ENCODE measurements around the gene LUZP2. TPM values are rescaled to one million over a fixed set of nuclear protein-coding genes. Genes with fewer than 3 reads are reported as not detected.

The LUZP2 gene
- polyA plus RNA-seq, 1 experiment: 1.6 TPM

DNA sequence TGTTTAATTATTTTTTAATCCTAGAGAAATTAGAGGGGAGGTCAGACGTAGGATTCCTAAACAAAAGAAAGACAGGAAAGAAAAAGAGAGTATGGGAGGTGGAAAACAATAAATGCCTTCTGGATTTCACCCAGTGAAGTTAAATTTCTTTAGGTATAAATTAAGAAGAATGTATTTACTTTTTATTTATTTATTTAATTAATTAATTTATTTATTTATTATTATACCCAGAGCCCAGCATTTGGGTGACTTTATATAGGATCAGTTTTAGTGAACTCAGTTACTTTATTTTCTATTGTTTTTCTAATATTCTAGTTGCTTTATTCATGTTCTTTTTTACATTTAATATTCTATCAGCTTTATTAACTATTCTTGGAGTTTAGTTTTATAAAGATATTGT is 551.8 kb downstream of the LUZP2 start:
- CTCF ChIA-PET: no interaction called here

DNA sequence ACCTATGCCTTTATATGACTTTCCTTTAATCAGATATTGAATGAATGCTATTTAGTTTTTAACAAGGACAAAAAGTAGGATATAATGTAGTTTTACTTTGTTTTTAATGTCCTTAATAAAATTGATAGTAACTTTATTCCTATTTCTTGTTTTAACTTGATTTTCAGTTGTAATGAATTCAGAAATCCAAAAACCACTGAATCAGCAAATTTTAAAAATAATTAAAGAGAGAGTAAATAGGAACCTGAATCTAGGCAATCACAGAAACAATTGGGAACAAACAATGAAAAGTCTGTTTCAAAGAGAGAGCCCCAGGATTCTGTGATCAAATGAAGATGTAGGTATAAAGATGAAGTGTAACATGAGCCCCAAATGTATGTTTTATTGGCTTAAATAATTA is 556.0 kb downstream of the LUZP2 start:
- CTCF ChIA-PET: no interaction called here
- DNase-seq (ENCODE audit: low read depth, low spot score): no peak
- POLR2A ChIA-PET: no interaction called here

More for the DNA sequence above, 551.8 kb downstream of the LUZP2 start:
- POLR2A ChIA-PET: no interaction called here
- Histone ChIP-seq H3K27me3 (ENCODE audit: control insufficient read depth, insufficient read depth, low read length) (no peaks in the 10 kb centered on the region), H3K9me3 (ENCODE audit: control insufficient read depth, insufficient read depth, low read length) (no peaks in the 10 kb centered on the region), H3K4me3 (ENCODE audit: low read depth, low read length) (no peak overlapping the region), H3K27ac (ENCODE audit: low read depth, low read length) (no peak overlapping the region)
- TF ChIP-seq, protein P1, sequence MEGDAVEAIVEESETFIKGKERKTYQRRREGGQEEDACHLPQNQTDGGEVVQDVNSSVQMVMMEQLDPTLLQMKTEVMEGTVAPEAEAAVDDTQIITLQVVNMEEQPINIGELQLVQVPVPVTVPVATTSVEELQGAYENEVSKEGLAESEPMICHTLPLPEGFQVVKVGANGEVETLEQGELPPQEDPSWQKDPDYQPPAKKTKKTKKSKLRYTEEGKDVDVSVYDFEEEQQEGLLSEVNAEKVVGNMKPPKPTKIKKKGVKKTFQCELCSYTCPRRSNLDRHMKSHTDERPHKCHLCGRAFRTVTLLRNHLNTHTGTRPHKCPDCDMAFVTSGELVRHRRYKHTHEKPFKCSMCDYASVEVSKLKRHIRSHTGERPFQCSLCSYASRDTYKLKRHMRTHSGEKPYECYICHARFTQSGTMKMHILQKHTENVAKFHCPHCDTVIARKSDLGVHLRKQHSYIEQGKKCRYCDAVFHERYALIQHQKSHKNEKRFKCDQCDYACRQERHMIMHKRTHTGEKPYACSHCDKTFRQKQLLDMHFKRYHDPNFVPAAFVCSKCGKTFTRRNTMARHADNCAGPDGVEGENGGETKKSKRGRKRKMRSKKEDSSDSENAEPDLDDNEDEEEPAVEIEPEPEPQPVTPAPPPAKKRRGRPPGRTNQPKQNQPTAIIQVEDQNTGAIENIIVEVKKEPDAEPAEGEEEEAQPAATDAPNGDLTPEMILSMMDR (IDR thresholded peaks at IDR 0.05; ENCODE audit: low read depth, low read length): no peak
- no peak for DNase-seq (ENCODE audit: low read depth, low spot score)

DNA sequence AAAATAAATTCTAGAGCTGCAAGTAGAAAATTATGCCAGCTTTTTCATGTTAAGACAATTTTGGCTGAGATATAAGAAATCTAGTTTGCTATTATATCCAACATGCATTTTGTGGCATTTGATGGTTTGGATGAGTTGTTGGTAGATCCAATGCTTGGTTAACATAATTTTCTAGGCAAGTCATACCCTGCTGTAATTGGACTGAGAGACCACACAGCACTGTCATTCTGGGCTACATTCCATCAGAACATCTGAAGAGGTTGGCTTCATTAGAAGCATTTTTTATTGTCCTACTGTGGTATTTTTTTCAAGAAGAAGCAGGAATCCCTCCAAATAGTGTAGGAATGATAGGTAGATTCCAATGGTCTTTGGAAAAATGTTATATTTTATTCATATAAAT is 561.0 kb downstream of the LUZP2 start:
- H3K4me3 ChIP-seq (ENCODE audit: low read depth, low read length): no peak overlapping the region
- TF ChIP-seq, protein P1 (IDR thresholded peaks at IDR 0.05; ENCODE audit: low read depth, low read length): no peak
- no peaks in the 10 kb centered on the region for H3K27me3 ChIP-seq (ENCODE audit: control insufficient read depth, insufficient read depth, low read length)
- ChIA-PET POLR2A (no interaction called here), CTCF (no interaction called here)
- no peak overlapping the region for H3K27ac ChIP-seq (ENCODE audit: low read depth, low read length)
- H3K9me3 ChIP-seq (ENCODE audit: control insufficient read depth, insufficient read depth, low read length): no peaks in the 10 kb centered on the region
- no peak for DNase-seq (ENCODE audit: low read depth, low spot score)

More for the DNA sequence above, 556.0 kb downstream of the LUZP2 start:
- Histone ChIP-seq H3K27ac (ENCODE audit: low read depth, low read length) (no peak overlapping the region), H3K4me3 (ENCODE audit: low read depth, low read length) (no peak overlapping the region), H3K9me3 (ENCODE audit: control insufficient read depth, insufficient read depth, low read length) (no peaks in the 10 kb centered on the region), H3K27me3 (ENCODE audit: control insufficient read depth, insufficient read depth, low read length) (no peaks in the 10 kb centered on the region)
- TF ChIP-seq, protein P1 (IDR thresholded peaks at IDR 0.05; ENCODE audit: low read depth, low read length): no peak

DNA sequence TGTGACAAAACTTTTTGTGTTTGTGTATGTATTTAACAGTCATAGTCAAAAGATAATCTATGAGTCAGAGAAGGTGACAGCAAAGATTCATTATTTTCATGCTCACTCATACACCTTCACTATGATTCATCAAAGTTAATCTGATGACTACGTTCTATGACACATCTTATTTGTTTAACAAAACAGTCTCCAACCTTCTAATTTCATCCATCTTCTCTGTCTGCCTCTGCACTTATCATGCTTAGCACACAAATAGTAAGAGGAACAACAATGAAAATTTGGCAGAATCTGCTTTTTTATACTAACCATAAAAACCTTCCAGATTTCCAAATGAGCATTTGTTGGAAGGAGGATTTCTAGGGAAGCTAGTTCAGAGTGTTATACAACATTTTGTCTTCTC is 568.9 kb downstream of the LUZP2 start:
- no peaks in the 10 kb centered on the region for H3K27me3 ChIP-seq (ENCODE audit: control insufficient read depth, insufficient read depth, low read length)
- POLR2A ChIA-PET: no interaction called here

DNA sequence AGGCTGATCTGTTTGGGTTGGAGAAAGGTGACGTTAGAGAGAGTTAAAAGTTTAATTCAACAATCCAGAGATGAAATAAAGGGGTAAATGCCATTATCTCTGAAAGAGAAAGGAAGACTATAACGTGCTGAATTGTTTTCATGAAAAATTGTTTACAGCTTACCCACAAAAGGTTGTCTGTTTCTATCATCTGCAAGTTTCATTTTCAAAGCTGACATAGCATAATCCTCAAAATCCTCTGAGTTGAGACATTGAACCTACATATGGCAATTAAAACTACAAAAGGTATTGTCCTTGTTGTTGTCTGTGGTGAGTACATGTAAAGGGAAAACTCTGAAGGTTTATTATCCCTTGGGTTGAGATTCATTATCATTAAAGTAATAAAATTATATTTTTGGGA is 569.9 kb downstream of the LUZP2 start:
- ChIA-PET POLR2A (no interaction called here), CTCF (no interaction called here)
- Histone ChIP-seq H3K4me3 (ENCODE audit: low read depth, low read length) (no peak overlapping the region), H3K27ac (ENCODE audit: low read depth, low read length) (no peak overlapping the region), H3K27me3 (ENCODE audit: control insufficient read depth, insufficient read depth, low read length) (no peaks in the 10 kb centered on the region), H3K9me3 (ENCODE audit: control insufficient read depth, insufficient read depth, low read length) (no peaks in the 10 kb centered on the region)
- no peak for DNase-seq (ENCODE audit: low read depth, low spot score)
- TF ChIP-seq, protein P1 (IDR thresholded peaks at IDR 0.05; ENCODE audit: low read depth, low read length): no peak

More for the DNA sequence above, 568.9 kb downstream of the LUZP2 start:
- no peak for DNase-seq (ENCODE audit: low read depth, low spot score)
- Histone ChIP-seq H3K9me3 (ENCODE audit: control insufficient read depth, insufficient read depth, low read length) (no peaks in the 10 kb centered on the region), H3K27ac (ENCODE audit: low read depth, low read length) (no peak overlapping the region), H3K4me3 (ENCODE audit: low read depth, low read length) (no peak overlapping the region)
- TF ChIP-seq, protein P1 (IDR thresholded peaks at IDR 0.05; ENCODE audit: low read depth, low read length): no peak
- CTCF ChIA-PET: no interaction called here

Measured in AG04450 (cell line).